ENCODE measurements around the gene USP40. TPM values are rescaled to one million over a fixed set of nuclear protein-coding genes. Genes with fewer than 3 reads are reported as not detected.

The USP40 gene
- total RNA-seq, 3 donors from 2014 or later (not counting 1 experiment from before 2014, with no cell fraction given), result 17.4 to 20.6 (median 19.4) TPM

DNA sequence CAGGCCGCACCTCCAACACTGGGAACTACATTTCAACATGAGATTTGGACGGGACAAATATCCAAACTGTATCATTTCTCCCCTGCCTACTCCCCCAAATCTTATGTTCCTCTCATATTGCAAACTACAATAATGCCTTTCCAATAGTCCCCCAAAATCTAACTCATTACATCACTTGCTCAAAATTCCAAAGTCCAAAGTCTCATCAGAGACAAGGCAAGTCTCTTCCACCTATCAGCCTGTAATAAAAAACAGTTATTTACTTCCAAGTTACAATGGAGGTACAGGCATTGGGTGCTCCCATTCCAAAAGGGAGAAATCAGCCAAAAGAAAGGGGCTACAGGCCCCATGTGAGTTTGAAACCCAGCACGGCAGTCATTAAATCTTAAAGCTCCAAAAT, 38.2 kb upstream of the USP40 start:
- DNase-seq (no peak), ATAC-seq (no peak)
- peaks cover 23 to 39% of the 10 kb centered on the region in 2 donors for H3K27me3 Mint-ChIP-seq (ENCODE audit: low read depth in 2 of 2)
- H3K9me3 ChIP-seq (ENCODE audit: control insufficient read depth, insufficient read depth, low read length), result no peaks in the 10 kb centered on the region
- intact Hi-C loops (cut with micrococcal nuclease), result no loop called here
- no peaks in the 10 kb centered on the region for H3K4me1 ChIP-seq (ENCODE audit: control insufficient read depth, insufficient read depth, low read length)
- no peaks in the 10 kb centered on the region for H3K27me3 ChIP-seq (ENCODE audit: control insufficient read depth, insufficient read depth, low read length)
- H3K4me1 Mint-ChIP-seq, result no peaks in the 10 kb centered on the region
- no peak overlapping the region for H3K4me3 Mint-ChIP-seq
- H3K9me3 Mint-ChIP-seq, result no peaks in the 10 kb centered on the region
- no peak overlapping the region for H3K4me3 ChIP-seq (ENCODE audit: low read length)
- no peaks in the 10 kb centered on the region for H3K36me3 Mint-ChIP-seq
- H3K36me3 ChIP-seq (ENCODE audit: control insufficient read depth, insufficient read depth, low read length), result no peaks in the 10 kb centered on the region
- 96% methylated on average over 3 of the region's 3 CpGs for WGBS (ENCODE audit: insufficient coverage)
- H3K27ac ChIP-seq (ENCODE audit: low read length), result no peak overlapping the region
- no peak for TF ChIP-seq CTCF (IDR thresholded peaks at IDR 0.05)
- no peak overlapping the region for H3K27ac Mint-ChIP-seq

DNA sequence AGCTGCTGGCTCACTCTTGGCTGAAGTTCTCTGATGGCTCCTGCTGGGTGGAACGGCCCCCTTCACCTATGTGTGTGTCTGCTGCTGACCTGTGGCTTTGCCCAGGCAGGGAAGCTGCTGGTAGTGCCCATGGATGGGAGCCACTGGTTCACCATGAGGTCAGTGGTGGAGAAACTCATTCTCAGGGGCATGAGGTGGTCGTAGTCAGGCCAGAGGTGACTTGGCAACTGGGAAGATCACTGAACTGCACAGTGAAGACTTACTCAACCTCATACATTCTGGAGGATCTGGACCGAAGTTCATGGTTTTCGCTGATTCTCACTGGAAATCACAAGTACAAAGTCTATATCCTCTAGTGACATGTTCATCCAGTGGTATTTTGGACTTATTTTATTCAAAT, 36.9 kb upstream of the USP40 start:
- intact Hi-C loops (cut with micrococcal nuclease), result no loop called here
- no peaks in the 10 kb centered on the region for H3K4me1 Mint-ChIP-seq

DNA sequence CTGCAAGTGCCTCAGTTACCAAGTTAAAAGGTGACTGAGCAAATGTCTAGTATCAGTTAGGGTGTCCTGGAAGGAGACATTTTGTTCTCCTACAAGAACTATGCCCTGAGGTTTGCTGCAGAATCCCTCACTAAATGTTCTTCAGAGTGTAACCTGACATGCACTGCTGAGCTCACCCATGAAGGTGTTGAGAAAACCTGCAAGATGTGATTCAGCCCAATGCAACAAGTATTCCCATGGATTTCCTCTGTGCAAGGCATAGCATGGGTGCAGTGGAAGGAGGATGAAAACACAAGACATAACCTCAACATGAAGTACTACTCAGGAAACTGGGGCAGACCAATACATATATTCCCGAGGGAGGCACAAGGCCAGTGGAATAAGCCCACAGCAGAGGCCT, 35.5 kb upstream of the USP40 start:
- Histone ChIP-seq H3K4me3 (ENCODE audit: low read length) (no peak overlapping the region), H3K4me1 (ENCODE audit: control insufficient read depth, insufficient read depth, low read length) (no peaks in the 10 kb centered on the region), H3K27ac (ENCODE audit: low read length) (no peak overlapping the region), H3K9me3 (ENCODE audit: control insufficient read depth, insufficient read depth, low read length) (no peaks in the 10 kb centered on the region), H3K27me3 (ENCODE audit: control insufficient read depth, insufficient read depth, low read length) (no peaks in the 10 kb centered on the region), H3K36me3 (ENCODE audit: control insufficient read depth, insufficient read depth, low read length) (no peaks in the 10 kb centered on the region)
- WGBS (ENCODE audit: insufficient coverage), result 73% methylated on average over 1 of the region's 1 CpG
- Mint-ChIP-seq H3K4me3 (no peak overlapping the region), H3K9me3 (no peaks in the 10 kb centered on the region), H3K27ac (no peak overlapping the region), H3K36me3 (no peaks in the 10 kb centered on the region), H3K27me3 (ENCODE audit: low read depth in 2 of 2) (peaks cover 25 to 37% of the 10 kb centered on the region in 2 donors), H3K4me1 (no peaks in the 10 kb centered on the region)
- intact Hi-C loops (cut with micrococcal nuclease), result no loop called here
- no peak for ATAC-seq
- TF ChIP-seq CTCF (IDR thresholded peaks at IDR 0.05), result no peak
- DNase-seq, result no peak

More for the DNA sequence above, 36.9 kb upstream of the USP40 start:
- 79% methylated on average over 4 of the region's 4 CpGs for WGBS (ENCODE audit: insufficient coverage)
- H3K27me3 Mint-ChIP-seq (ENCODE audit: low read depth in 2 of 2), result peaks cover 23 to 43% of the 10 kb centered on the region in 2 donors
- no peak overlapping the region for H3K4me3 Mint-ChIP-seq
- TF ChIP-seq CTCF (IDR thresholded peaks at IDR 0.05), result no peak
- H3K36me3 Mint-ChIP-seq, result no peaks in the 10 kb centered on the region
- Histone ChIP-seq H3K27ac (ENCODE audit: low read length) (no peak overlapping the region), H3K9me3 (ENCODE audit: control insufficient read depth, insufficient read depth, low read length) (no peaks in the 10 kb centered on the region), H3K4me1 (ENCODE audit: control insufficient read depth, insufficient read depth, low read length) (no peaks in the 10 kb centered on the region), H3K27me3 (ENCODE audit: control insufficient read depth, insufficient read depth, low read length) (no peaks in the 10 kb centered on the region), H3K4me3 (ENCODE audit: low read length) (no peak overlapping the region), H3K36me3 (ENCODE audit: control insufficient read depth, insufficient read depth, low read length) (no peaks in the 10 kb centered on the region)
- no peaks in the 10 kb centered on the region for H3K9me3 Mint-ChIP-seq
- ATAC-seq (no peak), DNase-seq (no peak)
- H3K27ac Mint-ChIP-seq, result no peak overlapping the region

DNA sequence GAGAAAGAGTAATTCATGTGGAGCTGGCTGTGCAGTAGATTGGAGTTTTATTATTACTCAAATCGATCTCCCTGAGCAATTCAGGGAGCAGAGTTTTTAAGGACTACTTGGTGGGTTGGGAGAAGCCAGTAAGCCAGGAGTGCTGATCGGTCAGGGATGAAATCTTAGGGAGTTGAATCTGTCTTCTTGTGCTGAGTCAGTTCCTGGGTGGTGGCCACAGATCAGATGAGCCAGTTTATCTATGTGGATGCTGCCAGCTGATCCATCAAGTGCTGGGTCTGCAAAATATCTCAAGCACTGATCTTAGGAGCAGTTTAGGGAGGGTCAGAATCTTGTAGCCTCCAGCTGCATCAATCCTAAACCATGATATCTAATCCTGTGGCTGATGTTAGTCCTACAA, 33.8 kb upstream of the USP40 start:
- Mint-ChIP-seq H3K4me3 (no peak overlapping the region), H3K9me3 (no peaks in the 10 kb centered on the region), H3K27me3 (ENCODE audit: low read depth in 2 of 2) (peaks cover 22 to 37% of the 10 kb centered on the region in 2 donors), H3K27ac (no peak overlapping the region), H3K4me1 (no peaks in the 10 kb centered on the region), H3K36me3 (no peaks in the 10 kb centered on the region)
- no peak for TF ChIP-seq CTCF (IDR thresholded peaks at IDR 0.05)
- Histone ChIP-seq H3K4me1 (ENCODE audit: control insufficient read depth, insufficient read depth, low read length) (no peaks in the 10 kb centered on the region), H3K4me3 (ENCODE audit: low read length) (no peak overlapping the region), H3K27ac (ENCODE audit: low read length) (no peak overlapping the region), H3K9me3 (ENCODE audit: control insufficient read depth, insufficient read depth, low read length) (no peaks in the 10 kb centered on the region), H3K36me3 (ENCODE audit: control insufficient read depth, insufficient read depth, low read length) (no peaks in the 10 kb centered on the region), H3K27me3 (ENCODE audit: control insufficient read depth, insufficient read depth, low read length) (no peaks in the 10 kb centered on the region)
- no peak for DNase-seq
- no peak for ATAC-seq
- 82% methylated on average over 2 of the region's 2 CpGs for WGBS (ENCODE audit: insufficient coverage)
- intact Hi-C loops (cut with micrococcal nuclease), result no loop called here

Data from natural killer cell (primary cell).